Kidney (tissue), 14 donors: ENCODE measurements around the gene POLA2. TPM values are rescaled to one million over a fixed set of nuclear protein-coding genes. Genes with fewer than 3 reads are reported as not detected.

Source experiments
- DNase-seq, 5 donors: peaks; one replicate each; pipeline ENCODE4 v3.0.0-alpha.2; 2013 to 2020
- FAIRE-seq: peaks from 2 replicates; lab custom pipeline; 2012; peaks lifted over from hg19 to GRCh38; lab: Jason Lieb, UNC
- H3K27ac ChIP-seq, 2 donors: one replicate each; pipeline ENCODE4 v1.7.0; 2013; ENCODE audit warnings: low read depth in 2 of 2, low read length in 2 of 2, inconsistent platforms in 1 of 2
- H3K27me3 ChIP-seq: one replicate; pipeline ENCODE4 v1.7.1; 2013; ENCODE audit warnings: low read length, inconsistent platforms; ENCODE audit not compliant: control insufficient read depth, insufficient read depth
- H3K36me3 ChIP-seq, 3 donors: one replicate each; pipeline versions ENCODE4 v1.7.0 to v1.7.1; 2013; ENCODE audit warnings: low read length in 3 of 3, control low read depth in 1 of 3, inconsistent platforms in 1 of 3; ENCODE audit not compliant: insufficient read depth in 3 of 3, control insufficient read depth in 2 of 3
- H3K4me1 ChIP-seq, 3 donors: one replicate each; pipeline versions ENCODE4 v1.7.0 to v1.7.1; 2013; ENCODE audit warnings: low read length in 3 of 3, inconsistent platforms in 1 of 3, low read depth in 1 of 3; ENCODE audit not compliant: control insufficient read depth in 2 of 3, insufficient read depth in 2 of 3
- H3K4me3 ChIP-seq, 3 donors: one replicate each; pipeline versions ENCODE4 v1.7.0 to v1.8.1; 2013; ENCODE audit warnings: low read length in 3 of 3, control low read depth in 1 of 3, inconsistent platforms in 1 of 3
- H3K9ac ChIP-seq, 3 donors: one replicate each; pipeline versions ENCODE4 v1.7.0 to v1.7.1; 2013; ENCODE audit warnings: low read length in 3 of 3, control low read depth in 1 of 3, inconsistent platforms in 1 of 3
- H3K9me3 ChIP-seq, 3 donors: one replicate each; pipeline versions ENCODE4 v1.7.0 to v1.7.1; 2013; ENCODE audit warnings: low read length in 3 of 3, control low read depth in 1 of 3, inconsistent platforms in 1 of 3; ENCODE audit not compliant: control insufficient read depth in 2 of 3, insufficient read depth in 1 of 3
- intact Hi-C: fragments of 100-400 bp; cut with DNase I; formaldehyde crosslinking; loops from one replicate; pipeline ENCODE4 v1.11.1; 2022
- polyA plus RNA-seq: library from polyadenylated mRNA; stranded (reverse); fragments of 350-450 nt; fragmentation: Illumina TruSeq; extraction: RNeasy Lipid Tissue Mini Kit (QIAGEN cat#74804); gene quantifications from one replicate; pipeline ENCODE4 v1.2.3, GENCODE V29; 2014; ENCODE audit warnings: low read depth, low replicate concordance; ENCODE audit not compliant: insufficient read depth
- total RNA-seq: library from RNA; stranded (reverse); fragmentation: NEBNext Ultra II Directional; extraction: Animal tissue kit (Norgen Biotek cat#: 25700); gene quantifications from one replicate; pipeline ENCODE4 v1.2.1, GENCODE V29; 2021
- TF ChIP-seq, protein P1 (sequence below): IDR thresholded peaks from 3 replicates; pipeline ENCODE4 v1.5.1; 2012; ENCODE audit warnings: mild to moderate bottlenecking, moderate library complexity, borderline replicate concordance; ENCODE audit not compliant: insufficient read depth; ENCODE audit errors: extremely low read depth
- donor health status: control.
- donor health status: control.
- donor health status: control.
- donor health status: control.
- donor health status: control.
- donor health status: DM: yes; HTN: yes; CAD: no.
- donor health status: Normal renal cell carcinoma (clear cell type).

Gene POLA2
- total and polyA plus RNA-seq, 2 donors from 2014 or later: 6.5 to 13.6 TPM

DNA sequence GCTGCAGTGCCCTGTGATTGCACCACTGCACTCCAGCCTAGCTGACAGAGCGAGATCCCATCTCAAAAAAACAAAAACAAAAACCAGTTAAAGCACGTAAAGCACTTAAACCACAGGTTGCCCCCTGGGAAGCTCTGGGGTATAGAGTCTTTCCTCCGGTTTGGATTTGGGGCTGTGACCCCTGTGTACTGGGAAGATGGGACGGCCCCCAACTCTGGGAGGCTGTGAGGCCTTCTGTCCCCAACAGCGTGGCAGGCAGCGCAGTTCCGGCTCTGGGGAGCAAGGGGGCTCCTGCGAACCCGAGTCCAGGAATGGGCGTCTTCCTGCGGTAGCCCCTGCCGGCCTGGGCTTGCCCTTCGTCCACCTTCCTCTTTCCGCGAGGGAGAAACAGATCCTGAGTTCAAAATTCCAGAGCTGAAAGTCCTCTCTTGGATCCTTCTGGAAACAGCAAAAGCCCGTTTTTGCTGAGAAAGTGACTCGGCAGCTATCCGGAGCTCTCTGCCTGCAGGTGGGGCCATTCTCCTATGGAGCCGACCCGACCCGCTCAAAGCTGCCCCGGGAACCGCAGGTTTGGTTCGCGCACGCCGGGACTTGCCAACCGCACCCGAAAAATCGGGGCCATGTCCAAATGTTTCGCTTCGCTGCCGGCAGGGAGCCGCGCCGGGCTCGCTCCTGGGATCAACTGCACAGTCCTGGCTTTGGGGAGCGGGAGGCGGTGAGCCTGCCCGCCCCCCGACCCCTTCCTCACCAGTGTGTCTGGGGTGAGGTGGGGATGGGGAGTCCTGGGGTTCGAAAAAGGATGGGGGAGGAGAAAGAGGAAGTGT, 36.3 kb upstream of the POLA2 start:
- intact Hi-C loops: no loop called here
- Histone ChIP-seq H3K9me3 (no peaks in the 10 kb centered on the region), H3K27me3 (peaks cover 2% of the 10 kb centered on the region), H3K4me3 (peak overlapping the region; percentile 36 to 56 (median 53)), H3K9ac (peak overlapping the region in 2 of 3 donors; percentile 40 to 55), H3K4me1 (peaks cover 0 to 8% (median 0%) of the 10 kb centered on the region in 3 donors), H3K27ac (no peak overlapping the region), H3K36me3 (no peaks in the 10 kb centered on the region)
- DNase-seq: peak in 4 of 5 donors; percentile 62 to 87 (median 68)
- no peak for FAIRE-seq
- TF ChIP-seq, protein P1, sequence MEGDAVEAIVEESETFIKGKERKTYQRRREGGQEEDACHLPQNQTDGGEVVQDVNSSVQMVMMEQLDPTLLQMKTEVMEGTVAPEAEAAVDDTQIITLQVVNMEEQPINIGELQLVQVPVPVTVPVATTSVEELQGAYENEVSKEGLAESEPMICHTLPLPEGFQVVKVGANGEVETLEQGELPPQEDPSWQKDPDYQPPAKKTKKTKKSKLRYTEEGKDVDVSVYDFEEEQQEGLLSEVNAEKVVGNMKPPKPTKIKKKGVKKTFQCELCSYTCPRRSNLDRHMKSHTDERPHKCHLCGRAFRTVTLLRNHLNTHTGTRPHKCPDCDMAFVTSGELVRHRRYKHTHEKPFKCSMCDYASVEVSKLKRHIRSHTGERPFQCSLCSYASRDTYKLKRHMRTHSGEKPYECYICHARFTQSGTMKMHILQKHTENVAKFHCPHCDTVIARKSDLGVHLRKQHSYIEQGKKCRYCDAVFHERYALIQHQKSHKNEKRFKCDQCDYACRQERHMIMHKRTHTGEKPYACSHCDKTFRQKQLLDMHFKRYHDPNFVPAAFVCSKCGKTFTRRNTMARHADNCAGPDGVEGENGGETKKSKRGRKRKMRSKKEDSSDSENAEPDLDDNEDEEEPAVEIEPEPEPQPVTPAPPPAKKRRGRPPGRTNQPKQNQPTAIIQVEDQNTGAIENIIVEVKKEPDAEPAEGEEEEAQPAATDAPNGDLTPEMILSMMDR: peak; percentile 54

DNA sequence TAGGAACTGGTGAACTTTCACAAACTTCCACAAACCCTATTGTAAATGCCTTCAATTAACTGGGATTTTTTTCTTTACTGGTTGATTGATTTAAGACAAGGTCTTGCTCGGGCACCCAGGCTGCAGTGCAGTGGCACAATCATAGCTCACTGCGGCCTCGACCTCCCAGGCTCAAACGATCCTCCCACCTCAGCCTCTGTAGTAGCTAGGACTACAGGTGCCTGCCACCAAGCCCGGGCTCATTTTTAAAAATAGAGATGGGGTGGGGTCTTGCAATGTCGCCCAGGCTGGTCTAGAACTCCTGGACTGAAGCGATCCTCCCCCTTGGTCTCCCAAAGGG, 35.7 kb upstream of the POLA2 start:
- H3K36me3 ChIP-seq: no peaks in the 10 kb centered on the region
- peak overlapping the region in 2 of 3 donors; percentile 13 to 55 for H3K9ac ChIP-seq
- no peaks in the 10 kb centered on the region for H3K9me3 ChIP-seq
- no peak overlapping the region for H3K27ac ChIP-seq
- FAIRE-seq (no peak), DNase-seq (no peak)
- intact Hi-C loops: no loop called here
- TF ChIP-seq, protein P1: no peak
- peaks cover 0 to 8% (median 0%) of the 10 kb centered on the region in 3 donors for H3K4me1 ChIP-seq
- peaks cover 2% of the 10 kb centered on the region for H3K27me3 ChIP-seq
- peak overlapping the region in 1 of 3 donors; percentile 56 for H3K4me3 ChIP-seq

DNA sequence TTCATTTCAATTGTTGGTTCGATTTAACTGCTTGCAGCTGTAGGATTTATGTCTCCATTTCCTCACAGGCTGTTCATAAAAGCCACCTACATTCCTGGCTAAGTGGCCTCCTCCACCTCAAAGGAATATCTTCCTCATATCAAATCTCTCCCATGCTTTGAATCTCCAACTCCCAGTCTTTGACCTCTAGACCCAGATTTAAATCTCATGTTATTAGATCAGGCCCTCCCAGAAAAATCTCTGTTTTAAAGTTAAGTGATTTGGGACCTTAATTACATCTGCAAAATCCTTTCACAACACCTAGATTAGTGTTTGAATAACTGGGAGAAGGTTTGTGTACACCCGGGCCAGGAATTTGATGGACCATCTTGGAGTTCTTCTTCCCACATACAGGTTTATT, 33.9 kb upstream of the POLA2 start:
- H3K9ac ChIP-seq: no peak overlapping the region
- no peaks in the 10 kb centered on the region for H3K9me3 ChIP-seq
- H3K4me3 ChIP-seq: no peak overlapping the region
- H3K27ac ChIP-seq: no peak overlapping the region
- no peaks in the 10 kb centered on the region for H3K36me3 ChIP-seq
- H3K4me1 ChIP-seq: peaks cover 0 to 8% (median 0%) of the 10 kb centered on the region in 3 donors
- intact Hi-C loops: no loop called here
- peaks cover 2% of the 10 kb centered on the region for H3K27me3 ChIP-seq
- DNase-seq (no peak), FAIRE-seq (no peak)
- TF ChIP-seq, protein P1: no peak
